DND-41 (cell line): ENCODE measurements around the gene TMC7.

Source experiments
- EZH2 ChIP-seq: IDR thresholded peaks from 3 replicates; pipeline ENCODE4 v1.6.1; 2012; ENCODE audit warnings: borderline replicate concordance, low read depth, mild to moderate bottlenecking, moderate library complexity, low read length, inconsistent platforms; ENCODE audit not compliant: severe bottlenecking
- TF ChIP-seq, protein P1 (sequence below): IDR thresholded peaks from 2 replicates; pipeline ENCODE4 v1.5.1; 2012; ENCODE audit warnings: borderline replicate concordance, low read length, moderate library complexity, mild to moderate bottlenecking; ENCODE audit not compliant: poor library complexity, severe bottlenecking; ENCODE audit errors: extremely low read depth

GRCh38 chr16:18984435-18985005 is 786 bp downstream of the TMC7 start:
- TF ChIP-seq, protein P1, sequence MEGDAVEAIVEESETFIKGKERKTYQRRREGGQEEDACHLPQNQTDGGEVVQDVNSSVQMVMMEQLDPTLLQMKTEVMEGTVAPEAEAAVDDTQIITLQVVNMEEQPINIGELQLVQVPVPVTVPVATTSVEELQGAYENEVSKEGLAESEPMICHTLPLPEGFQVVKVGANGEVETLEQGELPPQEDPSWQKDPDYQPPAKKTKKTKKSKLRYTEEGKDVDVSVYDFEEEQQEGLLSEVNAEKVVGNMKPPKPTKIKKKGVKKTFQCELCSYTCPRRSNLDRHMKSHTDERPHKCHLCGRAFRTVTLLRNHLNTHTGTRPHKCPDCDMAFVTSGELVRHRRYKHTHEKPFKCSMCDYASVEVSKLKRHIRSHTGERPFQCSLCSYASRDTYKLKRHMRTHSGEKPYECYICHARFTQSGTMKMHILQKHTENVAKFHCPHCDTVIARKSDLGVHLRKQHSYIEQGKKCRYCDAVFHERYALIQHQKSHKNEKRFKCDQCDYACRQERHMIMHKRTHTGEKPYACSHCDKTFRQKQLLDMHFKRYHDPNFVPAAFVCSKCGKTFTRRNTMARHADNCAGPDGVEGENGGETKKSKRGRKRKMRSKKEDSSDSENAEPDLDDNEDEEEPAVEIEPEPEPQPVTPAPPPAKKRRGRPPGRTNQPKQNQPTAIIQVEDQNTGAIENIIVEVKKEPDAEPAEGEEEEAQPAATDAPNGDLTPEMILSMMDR = no peak
- no peak for TF ChIP-seq EZH2
